OCI-LY7 (cell line): ENCODE measurements around the gene PLCB1.

Source experiments
- CTCF ChIP-seq: fragments of 200-600 bp; sonication (generic); conservative IDR thresholded peaks from 2 replicates; pipeline ENCODE4 v1.5.1; 2014; ENCODE audit warnings: mild to moderate bottlenecking, antibody characterized with exemption, low read length, moderate library complexity, mixed read lengths
- EZH2phosphoT487 ChIP-seq: fragments of 200-600 bp; sonication (generic); IDR thresholded peaks from 2 replicates; pipeline ENCODE4 v1.6.1; 2018; ENCODE audit warnings: low read depth, borderline replicate concordance, mild to moderate bottlenecking, mixed run types, antibody characterized with exemption, low read length, moderate library complexity, mixed read lengths

- TF ChIP-seq CTCF (no peak), EZH2phosphoT487 (no peak)
Observed at GRCh38 chr20:8225658-8226057, 93.6 kb downstream of the PLCB1 start.
